KMS-11 (cell line): ENCODE results near the gene TRIM63.

Source experiments
- H2AFZ ChIP-seq: fragments of 200-600 bp; sonication (generic); 2 replicates; pipeline ENCODE4 v1.6.1; 2016; ENCODE audit warnings: antibody characterized with exemption, mixed run types, low read depth
- H3K27ac ChIP-seq: fragments of 200-600 bp; sonication (generic); 2 replicates; pipeline ENCODE4 v1.6.1; 2016; ENCODE audit warnings: mild to moderate bottlenecking, mixed run types
- H3K27me3 ChIP-seq: fragments of 200-600 bp; sonication (generic); 2 replicates; pipeline ENCODE4 v1.6.1; 2017; ENCODE audit warnings: mild to moderate bottlenecking, low read depth, mixed run types, moderate library complexity; ENCODE audit not compliant: insufficient read depth
- H3K36me3 ChIP-seq: fragments of 200-600 bp; sonication (generic); 2 replicates; pipeline ENCODE4 v1.6.1; 2017; ENCODE audit warnings: mild to moderate bottlenecking, mixed run types; ENCODE audit not compliant: insufficient read depth
- H3K4me1 ChIP-seq: fragments of 200-600 bp; sonication (generic); 2 replicates; pipeline ENCODE4 v1.6.1; 2016; ENCODE audit warnings: mild to moderate bottlenecking, low read depth, mixed run types; ENCODE audit not compliant: poor library complexity, severe bottlenecking
- H3K4me2 ChIP-seq: fragments of 200-600 bp; sonication (generic); 2 replicates; pipeline ENCODE4 v1.7.0; 2016; ENCODE audit warnings: mild to moderate bottlenecking, mixed run types
- H3K4me3 ChIP-seq: fragments of 200-600 bp; sonication (generic); IDR thresholded peaks from 2 replicates; pipeline ENCODE4 v1.6.1; 2017; ENCODE audit warnings: low read depth, low read length, mixed read lengths; ENCODE audit not compliant: insufficient read depth
- H3K79me2 ChIP-seq: fragments of 200-600 bp; sonication (generic); 2 replicates; pipeline ENCODE4 v1.6.1; 2016; ENCODE audit warnings: low read depth, mixed run types; ENCODE audit not compliant: insufficient read depth
- H3K9ac ChIP-seq: fragments of 200-600 bp; sonication (generic); 2 replicates; pipeline ENCODE4 v1.6.1; 2016; ENCODE audit warnings: mild to moderate bottlenecking, mixed run types
- H4K20me1 ChIP-seq: fragments of 200-600 bp; sonication (generic); 2 replicates; pipeline ENCODE4 v1.6.1; 2016; ENCODE audit warnings: mild to moderate bottlenecking, mixed run types; ENCODE audit not compliant: insufficient read depth
- CTCF ChIP-seq: fragments of 200-600 bp; sonication (generic); conservative IDR thresholded peaks from 2 replicates; pipeline ENCODE4 v1.6.1; 2017; ENCODE audit warnings: low read depth, mild to moderate bottlenecking, antibody characterized with exemption, low read length, moderate library complexity, mixed read lengths

TRIM63 gene

GRCh38 chr1:26031196-26031595 is 36.2 kb downstream of the TRIM63 start:
- no peaks in the 10 kb centered on the region for H4K20me1 ChIP-seq
- no peak overlapping the region for H3K4me3 ChIP-seq
- H3K36me3 ChIP-seq = no peaks in the 10 kb centered on the region
- no peaks in the 10 kb centered on the region for H3K4me1 ChIP-seq
- no peaks in the 10 kb centered on the region for H3K79me2 ChIP-seq
- no peak overlapping the region for H2AFZ ChIP-seq
- no peak overlapping the region for H3K27ac ChIP-seq
- H3K27me3 ChIP-seq = peaks cover 15% of the 10 kb centered on the region; the same call in 1 of the 2 replicates
- H3K9ac ChIP-seq = no peak overlapping the region
- no peak overlapping the region for H3K4me2 ChIP-seq
- no peak for TF ChIP-seq CTCF

GRCh38 chr1:26029864-26030481 is 37.5 kb downstream of the TRIM63 start:
- Histone ChIP-seq H3K27ac (no peak overlapping the region), H4K20me1 (no peaks in the 10 kb centered on the region), H3K79me2 (no peaks in the 10 kb centered on the region), H2AFZ (no peak overlapping the region), H3K9ac (no peak overlapping the region), H3K27me3 (peaks cover 15% of the 10 kb centered on the region; the same call in 1 of the 2 replicates), H3K36me3 (no peaks in the 10 kb centered on the region), H3K4me2 (no peak overlapping the region), H3K4me3 (no peak overlapping the region), H3K4me1 (no peaks in the 10 kb centered on the region)
- TF ChIP-seq CTCF = no peak

- Histone ChIP-seq H3K79me2 (no peaks in the 10 kb centered on the region), H4K20me1 (no peaks in the 10 kb centered on the region), H3K4me2 (no peak overlapping the region), H3K4me3 (no peak overlapping the region), H3K27ac (no peak overlapping the region), H3K27me3 (peaks cover 11% of the 10 kb centered on the region; the same call in 1 of the 2 replicates), H3K9ac (no peak overlapping the region), H3K36me3 (no peaks in the 10 kb centered on the region), H2AFZ (no peak overlapping the region), H3K4me1 (no peaks in the 10 kb centered on the region)
- TF ChIP-seq CTCF = no peak
Observed at GRCh38 chr1:26029054-26029863, 38.2 kb downstream of the TRIM63 start.

GRCh38 chr1:26028490-26028980 is 38.9 kb downstream of the TRIM63 start:
- Histone ChIP-seq H2AFZ (no peak overlapping the region), H3K9ac (no peak overlapping the region), H3K4me1 (no peaks in the 10 kb centered on the region), H3K27me3 (peaks cover 6% of the 10 kb centered on the region; the same call in 1 of the 2 replicates), H3K27ac (no peak overlapping the region), H3K36me3 (no peaks in the 10 kb centered on the region), H3K79me2 (no peaks in the 10 kb centered on the region), H3K4me3 (no peak overlapping the region), H4K20me1 (no peaks in the 10 kb centered on the region), H3K4me2 (no peak overlapping the region)
- no peak for TF ChIP-seq CTCF
